G401.6 (cell line): ENCODE data around the gene ETFRF1.

ENCODE experiments used
- FAIRE-seq: peaks from 2 replicates; lab custom pipeline; 2012; peaks lifted over from hg19 to GRCh38; lab: Jason Lieb, UNC

Gene ETFRF1, protein sequence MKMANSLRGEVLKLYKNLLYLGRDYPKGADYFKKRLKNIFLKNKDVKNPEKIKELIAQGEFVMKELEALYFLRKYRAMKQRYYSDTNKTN

DNA sequence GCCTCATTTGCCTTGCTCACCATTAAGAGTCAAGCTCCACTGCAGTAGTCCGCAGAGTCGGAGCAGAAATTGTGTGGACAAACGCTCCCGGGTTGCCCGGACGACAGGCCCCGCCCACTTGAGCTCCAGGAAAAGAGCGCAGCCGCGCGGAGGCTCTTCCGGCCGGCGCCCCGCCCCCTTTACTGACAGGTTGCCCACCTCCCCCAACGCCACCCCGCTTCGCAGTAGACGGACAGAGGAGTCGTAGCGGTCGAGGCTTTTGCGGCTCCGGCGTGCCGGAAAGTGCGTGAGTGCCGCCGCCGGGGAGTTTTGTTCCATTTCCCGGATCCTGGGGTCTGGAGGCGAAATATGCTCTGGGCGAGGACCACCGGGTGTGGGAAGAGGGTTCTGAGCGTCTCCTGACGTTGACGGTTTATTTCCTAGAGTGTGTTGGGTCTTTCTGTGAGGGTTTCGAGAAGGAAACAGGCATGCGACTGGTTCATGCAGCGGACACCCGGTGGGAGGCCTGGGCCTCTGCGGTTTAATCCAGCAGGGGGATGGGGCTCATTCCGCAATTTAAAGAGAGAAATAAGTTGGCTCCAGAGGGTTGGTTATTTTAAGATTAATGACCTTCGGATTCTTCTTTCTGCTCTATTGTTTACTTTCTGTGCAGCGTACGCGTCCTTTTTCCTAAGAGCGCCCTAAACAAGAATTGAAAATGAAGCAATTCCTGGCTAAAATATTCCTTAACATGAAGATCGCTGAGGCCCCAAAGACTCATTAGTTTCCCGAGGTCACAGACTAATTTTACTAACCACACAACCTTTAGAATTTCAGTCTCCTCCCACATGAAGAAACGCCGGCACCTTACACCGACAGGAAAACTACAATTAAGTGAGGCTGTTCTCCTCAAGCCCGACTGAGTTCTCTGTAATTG, at the start of gene ETFRF1, which contains the start of gene DNAI7:
ETFRF1 (plus strand) TSS at position 182 of the 916 bp plus-strand sequence. CDS start 8,720 bp downstream, outside the sequence.
DNAI7 (minus strand) TSS at position 105 of the 916 bp plus-strand sequence; CDS start at position 23, 82 bp downstream.
- peak; percentile 93 for FAIRE-seq

DNA sequence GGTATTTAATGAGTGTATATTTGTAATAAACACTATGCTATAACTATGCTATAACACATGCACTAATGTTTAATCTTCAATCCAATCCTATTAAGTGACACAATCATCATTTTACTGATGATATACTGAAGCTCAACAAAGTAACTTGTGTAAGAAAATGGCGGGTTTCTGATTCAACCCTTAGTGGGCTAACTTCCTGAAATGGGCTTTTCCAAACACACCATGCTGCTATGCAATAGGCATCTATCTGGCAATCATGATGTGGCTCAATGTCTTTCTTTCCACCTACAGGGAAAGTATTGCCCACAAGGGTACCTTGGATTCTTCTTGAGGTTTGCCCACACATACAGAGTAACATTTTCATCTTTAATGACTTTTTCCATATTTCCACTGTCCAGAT, 48.4 kb upstream of the ETFRF1 start:
- FAIRE-seq = no peak

GRCh38 chr12:25151476-25151875, 43.6 kb upstream of the ETFRF1 start:
- no peak for FAIRE-seq

DNA sequence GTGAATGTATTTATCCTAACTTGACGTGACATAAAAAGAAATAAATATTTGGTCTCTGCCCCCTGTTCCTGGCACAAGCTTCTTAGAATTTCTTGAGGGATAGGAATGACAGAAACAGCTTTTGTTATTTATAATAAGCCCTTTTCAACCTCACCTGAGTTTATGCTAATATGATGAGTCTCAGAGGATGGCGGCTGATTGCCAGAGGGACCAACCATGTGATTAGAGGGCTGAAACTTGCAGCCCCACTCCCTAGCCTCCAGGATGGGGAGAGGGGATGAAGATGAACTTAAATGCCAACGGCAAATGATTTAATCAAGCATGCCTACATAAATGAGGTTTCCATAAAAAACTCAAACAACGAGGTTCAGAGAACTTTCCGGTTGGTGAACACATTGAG, 43.0 kb upstream of the ETFRF1 start:
- no peak for FAIRE-seq

DNA sequence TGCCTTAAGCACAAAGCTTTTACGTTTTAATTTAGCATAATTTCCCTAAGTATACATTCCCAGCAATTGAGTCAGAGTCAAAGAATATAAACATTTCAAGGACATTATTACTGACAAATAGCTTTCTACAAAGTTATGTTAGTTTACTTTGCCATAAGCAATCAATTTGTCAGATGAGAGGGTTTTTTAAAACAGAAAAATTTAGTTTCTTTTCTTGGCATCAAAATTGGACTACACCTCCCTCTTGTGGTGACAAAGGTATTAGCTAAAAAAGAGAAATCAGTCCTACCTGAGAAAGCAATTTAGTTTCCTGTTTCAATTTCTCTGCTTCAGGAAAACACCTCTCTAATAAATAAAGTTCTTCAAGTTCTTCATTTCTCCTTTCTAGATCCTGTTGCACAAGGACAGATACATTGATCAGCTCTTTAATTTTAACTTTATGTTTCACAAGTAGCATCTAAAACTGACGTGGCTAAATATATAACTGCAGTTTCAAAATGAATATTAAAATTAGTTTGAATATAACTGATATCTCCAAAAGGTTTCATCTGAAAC, 39.9 kb upstream of the ETFRF1 start:
- peak; percentile 84 for FAIRE-seq

GRCh38 chr12:25156061-25156460, 39.0 kb upstream of the ETFRF1 start:
- no peak for FAIRE-seq

- FAIRE-seq = no peak
Observed at GRCh38 chr12:25162866-25163265, 32.2 kb upstream of the ETFRF1 start.

DNA sequence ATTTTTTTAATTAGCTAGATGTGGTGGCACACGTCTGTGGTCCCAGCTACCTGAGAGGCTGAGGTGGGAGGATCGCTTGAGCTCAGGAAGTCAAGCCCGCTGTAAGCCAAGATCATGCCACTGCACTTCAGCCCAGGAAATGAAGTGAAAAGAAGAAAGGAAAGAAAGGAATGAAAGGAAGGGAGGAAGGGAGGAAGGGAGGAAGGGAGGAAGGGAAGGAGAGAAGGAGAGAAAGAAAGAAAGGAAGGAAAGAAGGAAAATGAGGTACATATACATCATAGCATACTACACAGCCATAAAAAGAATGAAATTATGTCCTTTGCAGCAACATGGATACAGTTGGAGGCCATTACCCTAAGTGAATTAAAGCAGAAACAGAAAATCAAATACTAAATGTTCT, 12.3 kb upstream of the ETFRF1 start:
- FAIRE-seq = no peak

- no peak for FAIRE-seq
Observed at GRCh38 chr12:25184132-25184531, 10.9 kb upstream of the ETFRF1 start.

DNA sequence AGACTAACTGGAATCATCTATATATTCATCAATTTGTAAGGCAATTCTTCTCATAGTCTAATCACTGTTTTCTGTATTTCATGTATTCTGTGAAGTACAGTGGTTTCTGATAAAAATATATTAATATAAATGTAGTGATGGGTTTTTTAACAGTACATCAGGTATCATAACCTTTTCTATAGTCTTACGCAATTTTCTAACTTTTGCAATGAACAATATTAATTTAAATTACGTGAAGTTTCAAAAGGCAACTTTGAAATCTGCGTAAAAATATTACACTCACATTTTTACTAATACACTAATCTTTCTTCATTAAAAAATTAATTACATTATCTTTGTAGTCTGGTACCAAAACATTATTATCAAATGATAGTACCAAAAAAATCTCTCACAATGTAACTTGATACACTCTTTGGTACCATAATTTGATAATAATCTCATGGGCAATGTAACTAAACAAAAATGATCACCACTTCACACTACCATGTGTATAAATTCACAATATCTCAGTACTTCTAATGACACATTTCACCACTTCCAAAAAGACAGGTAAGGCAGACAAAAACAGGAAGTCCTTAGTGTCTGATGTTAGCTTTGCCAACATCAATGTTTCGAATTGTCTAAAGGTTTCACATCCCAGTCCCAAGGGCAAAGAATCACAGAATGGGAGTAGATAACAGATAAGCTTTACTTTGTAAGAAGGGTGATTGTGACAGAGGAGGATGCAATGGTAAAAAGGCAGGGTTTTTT, 8.8 kb upstream of the ETFRF1 start:
- no peak for FAIRE-seq

- no peak for FAIRE-seq
Observed at GRCh38 chr12:25186788-25187402, 8.1 kb upstream of the ETFRF1 start.

DNA sequence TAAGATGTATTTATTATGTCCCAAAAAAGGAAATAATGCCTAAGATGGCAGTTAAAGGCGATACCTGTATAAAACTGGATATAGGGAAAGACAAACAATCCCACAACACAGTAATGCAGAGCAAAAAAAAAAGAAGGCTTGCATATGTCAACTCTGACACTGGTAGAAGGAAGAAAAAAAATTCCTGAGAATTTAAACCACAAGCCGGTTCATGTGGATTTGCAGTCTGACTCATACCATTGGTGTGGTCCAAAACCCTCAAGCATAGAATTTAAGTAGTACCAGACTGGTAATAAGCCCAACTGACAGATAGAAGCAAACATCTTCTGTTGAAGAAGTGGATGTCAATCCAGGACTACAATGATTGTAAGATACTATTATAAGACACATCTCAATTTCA, 7.3 kb upstream of the ETFRF1 start:
- FAIRE-seq = no peak

DNA sequence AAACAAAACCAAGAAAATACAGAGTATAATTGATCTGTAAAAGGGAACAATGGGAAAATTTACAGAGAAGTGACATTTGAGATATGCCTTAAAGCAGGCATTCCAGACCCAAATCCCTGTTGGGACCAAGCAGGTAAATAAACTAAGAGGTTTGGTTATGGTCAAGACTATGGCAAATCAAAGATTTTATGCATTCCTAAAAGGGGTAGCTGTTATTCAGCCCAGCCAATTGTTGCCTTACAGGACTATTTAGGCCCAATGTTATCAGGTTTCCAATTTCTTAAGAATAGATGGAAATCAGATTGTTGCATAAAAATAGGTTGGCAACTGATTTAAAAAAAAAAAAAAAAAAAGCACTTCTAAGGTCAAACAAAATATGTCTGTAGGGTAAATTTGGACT, 5.4 kb upstream of the ETFRF1 start:
- no peak for FAIRE-seq

GRCh38 chr12:25190793-25191192, 4.2 kb upstream of the ETFRF1 start:
- FAIRE-seq = no peak

DNA sequence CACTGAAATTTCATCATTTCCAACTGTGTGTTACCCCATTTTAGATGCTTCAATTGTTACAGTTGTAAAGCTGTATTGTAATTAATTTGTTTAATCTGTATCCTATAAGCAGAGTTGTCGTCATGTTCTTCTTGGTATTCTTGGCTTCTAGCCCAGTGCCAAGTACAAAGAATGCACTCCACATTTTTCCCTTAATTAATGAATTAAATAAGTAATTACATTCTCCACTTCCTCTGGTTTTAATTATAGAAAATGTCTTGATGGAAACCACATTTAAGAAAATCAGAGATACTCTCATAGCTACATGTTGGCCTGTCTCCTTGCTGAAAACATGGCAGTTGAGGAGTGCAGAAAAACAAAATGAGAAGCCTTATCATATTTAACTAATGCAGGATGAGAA, 823 bp upstream of the ETFRF1 start:
- no peak for FAIRE-seq

DNA sequence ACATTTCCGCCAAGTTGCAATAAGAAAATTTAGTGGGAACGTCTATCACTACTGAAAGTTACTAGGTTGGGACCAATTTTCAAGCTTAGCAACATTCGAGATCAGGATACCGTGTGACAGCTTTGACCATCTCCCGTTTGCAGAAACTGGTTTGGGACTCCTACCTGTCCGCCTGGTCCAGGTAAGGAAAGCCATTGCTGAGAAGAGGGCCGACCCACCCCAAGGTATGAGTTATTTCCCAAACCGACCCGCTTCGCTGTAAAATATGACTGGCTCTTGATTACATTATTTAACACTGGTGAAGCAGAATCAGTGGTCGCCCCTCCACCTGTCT, 348 bp upstream of the ETFRF1 start:
- FAIRE-seq = no peak

GRCh38 chr12:25197608-25198007, 2.6 kb downstream of the ETFRF1 start:
- FAIRE-seq = no peak

DNA sequence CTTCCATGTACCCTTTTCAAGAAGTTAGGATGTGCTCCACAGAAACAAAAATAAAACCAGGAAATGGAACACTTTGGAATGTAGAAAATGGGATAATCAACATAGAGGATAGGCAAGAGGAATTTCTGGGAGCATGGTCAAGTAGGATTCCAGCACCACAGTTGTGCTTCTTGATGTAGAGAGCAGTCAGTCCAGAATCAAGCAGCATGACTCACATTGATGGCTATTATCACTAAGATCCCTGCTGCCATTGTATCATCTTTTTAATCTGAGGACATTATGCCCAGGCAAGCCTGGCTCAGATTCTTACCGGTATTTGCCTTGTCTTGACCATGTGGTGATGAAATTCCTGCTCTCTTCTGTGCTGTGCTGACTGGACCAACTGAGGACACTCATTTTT, 5.7 kb downstream of the ETFRF1 start:
- FAIRE-seq = no peak

DNA sequence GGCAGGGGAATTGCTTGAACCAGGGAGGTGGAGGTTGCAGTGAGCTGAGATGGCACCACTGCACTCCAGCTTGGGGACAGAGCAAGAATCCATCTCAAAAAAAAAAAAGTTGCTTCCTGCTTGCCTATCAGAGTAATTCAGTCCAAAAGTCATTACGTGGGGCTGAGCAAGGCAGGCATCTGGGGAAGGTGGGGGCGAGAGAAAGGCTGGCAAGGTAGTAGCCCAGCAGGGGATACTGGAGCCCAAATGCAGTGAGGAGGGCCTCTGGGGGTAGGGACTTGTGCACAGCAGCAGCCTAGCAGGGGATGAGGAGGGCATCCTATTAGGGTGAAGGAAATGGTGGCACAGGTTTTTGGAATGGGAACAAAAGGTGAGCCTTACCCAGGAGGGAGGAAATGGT, 7.1 kb downstream of the ETFRF1 start:
- FAIRE-seq = no peak

- FAIRE-seq = no peak
Observed at GRCh38 chr12:25207411-25207810, 12.4 kb downstream of the ETFRF1 start.

GRCh38 chr12:25207846-25208245, 12.8 kb downstream of the ETFRF1 start:
- FAIRE-seq = no peak

DNA sequence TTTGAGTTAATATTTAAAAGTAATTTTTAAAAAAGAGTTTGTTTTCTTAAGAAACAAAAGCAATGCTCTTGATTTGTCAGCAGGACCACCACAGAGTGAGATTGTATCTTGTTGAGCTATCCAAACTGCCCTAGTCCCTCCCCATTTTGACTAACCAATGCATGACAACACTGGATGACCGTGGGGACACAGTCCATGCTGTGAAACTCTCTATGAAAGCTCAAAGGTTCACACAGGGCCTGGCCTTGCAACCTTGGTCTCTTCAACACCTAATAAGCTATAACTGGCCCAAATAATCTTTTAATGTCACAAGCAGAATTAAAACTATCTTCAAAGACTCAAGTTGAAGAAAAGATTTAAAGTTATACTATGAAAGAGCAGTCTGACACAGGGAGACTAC, 13.5 kb downstream of the ETFRF1 start:
- FAIRE-seq = no peak

DNA sequence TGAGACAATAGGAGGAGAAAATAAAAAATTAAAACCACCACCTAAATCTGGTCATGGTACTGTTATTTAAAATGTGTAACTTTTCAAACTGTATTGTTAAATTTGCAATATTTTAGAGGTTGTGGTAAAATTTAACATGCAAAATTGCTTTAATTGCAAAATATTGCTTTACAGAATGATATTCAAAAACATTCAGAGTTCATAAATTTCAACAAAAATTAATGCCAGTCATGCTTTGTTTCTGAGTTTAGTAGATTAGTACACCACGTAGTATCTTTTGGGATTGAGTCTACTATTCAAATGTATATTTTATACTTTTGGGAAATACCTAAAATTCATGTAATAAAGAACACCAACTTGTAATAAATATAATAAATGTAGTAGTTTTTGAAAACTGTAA, 18.3 kb downstream of the ETFRF1 start:
- no peak for FAIRE-seq
